Osteoblast (primary cell): ENCODE results near the gene LPO. TPM values are rescaled to one million over a fixed set of nuclear protein-coding genes. Genes with fewer than 3 reads are reported as not detected.

Experiments used
- DNase-seq: peaks from one replicate; pipeline ENCODE4 v3.0.0; 2011; ENCODE audit warnings: low spot score, mixed read lengths; ENCODE audit not compliant: insufficient read length; ENCODE audit errors: missing footprints
- H2AFZ ChIP-seq: 2 replicates; pipeline ENCODE4 v1.6.0; 2011; ENCODE audit warnings: mild to moderate bottlenecking, low read length
- H3K27ac ChIP-seq: 2 replicates; pipeline ENCODE4 v1.5.1; 2011; ENCODE audit warnings: mild to moderate bottlenecking, low read depth, low read length, moderate library complexity
- H3K27me3 ChIP-seq: 2 replicates; pipeline ENCODE4 v1.6.0; 2012; ENCODE audit warnings: mild to moderate bottlenecking, control low read depth, inconsistent platforms, low read length, moderate library complexity; ENCODE audit not compliant: insufficient read depth
- H3K36me3 ChIP-seq: 2 replicates; pipeline ENCODE4 v1.5.1; 2011; ENCODE audit warnings: mild to moderate bottlenecking, low read length, control low read depth, moderate library complexity; ENCODE audit not compliant: insufficient read depth
- H3K4me1 ChIP-seq: 2 replicates; pipeline ENCODE4 v1.5.1; 2011; ENCODE audit warnings: mild to moderate bottlenecking, low read length, control low read depth, moderate library complexity; ENCODE audit not compliant: insufficient read depth
- H3K4me2 ChIP-seq: 2 replicates; pipeline ENCODE4 v1.6.0; 2011; ENCODE audit warnings: mild to moderate bottlenecking, low read length; ENCODE audit not compliant: insufficient read depth
- H3K4me3 ChIP-seq: fragments of 200-600 bp; sonication (generic); 3 replicates; pipeline ENCODE4 v1.5.1; 2012; ENCODE audit warnings: mild to moderate bottlenecking, low read length, inconsistent platforms; ENCODE audit not compliant: insufficient read depth
- H3K79me2 ChIP-seq: 2 replicates; pipeline ENCODE4 v1.6.0; 2012; ENCODE audit warnings: mild to moderate bottlenecking, low read length, control low read depth, inconsistent platforms; ENCODE audit not compliant: insufficient read depth
- H3K9me3 ChIP-seq: 2 replicates; pipeline ENCODE4 v1.5.1; 2011; ENCODE audit warnings: low read depth, low read length, control low read depth
- H4K20me1 ChIP-seq: 2 replicates; pipeline ENCODE4 v1.6.0; 2012; ENCODE audit warnings: mild to moderate bottlenecking, low read length, control low read depth; ENCODE audit not compliant: insufficient read depth
- CTCF ChIP-seq: IDR thresholded peaks from 2 replicates; pipeline ENCODE4 v1.5.1; 2011; ENCODE audit warnings: mild to moderate bottlenecking, low read depth, low read length, moderate library complexity; ENCODE audit errors: extremely low read depth
- total RNA-seq: library from RNA; depleted of rRNA; stranded (reverse); fragments of >200 nt; gene quantifications from 2 replicates; pipeline ENCODE4 v1.2.3, GENCODE V29; 2012

LPO gene
- total RNA-seq, 1 donor = not detected

GRCh38 chr17:58317421-58318064, 79.2 kb downstream of the LPO start:
- DNase-seq = peak; percentile 98
- Histone ChIP-seq H3K4me3 (no peak overlapping the region), H3K27me3 (no peaks in the 10 kb centered on the region), H3K4me1 (no peaks in the 10 kb centered on the region), H3K27ac (no peak overlapping the region), H3K9me3 (no peaks in the 10 kb centered on the region), H3K4me2 (peak overlapping the region; percentile 13), H3K79me2 (no peaks in the 10 kb centered on the region), H2AFZ (peak overlapping the region; percentile 42), H3K36me3 (no peaks in the 10 kb centered on the region), H4K20me1 (no peaks in the 10 kb centered on the region)
- TF ChIP-seq CTCF = peak; percentile 91

GRCh38 chr17:58318065-58318481, 79.7 kb downstream of the LPO start:
- DNase-seq = peak; percentile 74
- Histone ChIP-seq H3K4me2 (no peak overlapping the region), H4K20me1 (no peaks in the 10 kb centered on the region), H3K9me3 (no peaks in the 10 kb centered on the region), H3K79me2 (no peaks in the 10 kb centered on the region), H3K36me3 (no peaks in the 10 kb centered on the region), H3K4me3 (no peak overlapping the region), H2AFZ (no peak overlapping the region), H3K27ac (no peak overlapping the region), H3K4me1 (no peaks in the 10 kb centered on the region), H3K27me3 (no peaks in the 10 kb centered on the region)
- TF ChIP-seq CTCF = no peak

Other genes with a start within 250 kb of the LPO start
- 214 and 247 TPM in 2 replicates for gene SRSF1, start 231.3 kb upstream of the LPO start, total RNA-seq
- gene DYNLL2, start 155.2 kb upstream of the LPO start, total RNA-seq = 9.7 and 9.8 TPM in 2 replicates
- not detected in 2 replicates for gene OR4D1, start 90.2 kb upstream of the LPO start, total RNA-seq
- gene OR4D2, start 71.6 kb upstream of the LPO start, total RNA-seq = not detected in 2 replicates
- not detected in 2 replicates for gene EPX, start 45.9 kb upstream of the LPO start, total RNA-seq
- gene MKS1, start 19.3 kb upstream of the LPO start, total RNA-seq = 9.7 and 11.2 TPM in 2 replicates
- gene MPO, start 42.4 kb downstream of the LPO start, total RNA-seq = under 0.01 TPM in 1 of 2 replicates, not detected in the other
- 3.8 and 4.3 TPM in 2 replicates for gene TSPOAP1, start 90.2 kb downstream of the LPO start, total RNA-seq
- gene SUPT4H1, start 113.6 kb downstream of the LPO start, total RNA-seq = 49.9 and 60.7 TPM in 2 replicates
- under 0.01 TPM in 2 replicates for gene RNF43, start 178.9 kb downstream of the LPO start, total RNA-seq
- under 0.01 TPM in 2 replicates for gene HSF5, start 249.8 kb downstream of the LPO start, total RNA-seq